Measurements from ENCODE around the gene SIRT4. TPM values are rescaled to one million over a fixed set of nuclear protein-coding genes. Genes with fewer than 3 reads are reported as not detected.

Gene SIRT4
- total RNA-seq, 1 experiment from 2014 or later: 2.1 TPM

- Histone ChIP-seq H2AK5ac (ENCODE audit: insufficient read length, low read length) (no peak overlapping the region), H2BK120ac (ENCODE audit: low read depth, low read length, poor library complexity, severe bottlenecking) (no peak overlapping the region), H3K9me3 (ENCODE audit: control insufficient read depth, low read depth, low read length) (no peaks in the 10 kb centered on the region), H2BK5ac (ENCODE audit: insufficient read length, low read length) (no peak overlapping the region), H3K56ac (ENCODE audit: insufficient read length, low read depth, low read length) (no peak overlapping the region), H4K20me1 (ENCODE audit: control insufficient read depth, insufficient read depth, insufficient read length) (no peaks in the 10 kb centered on the region), H3K4me1 (ENCODE audit: insufficient read depth, low read length) (no peaks in the 10 kb centered on the region), H3T11ph (ENCODE audit: low read length) (no peak overlapping the region), H3K79me1 (ENCODE audit: insufficient read depth, low read depth, low read length, poor library complexity, severe bottlenecking) (no peaks in the 10 kb centered on the region), H3K79me2 (ENCODE audit: insufficient read depth, low read length) (no peaks in the 10 kb centered on the region), H2BK12ac (ENCODE audit: insufficient read length, low read depth, low read length) (no peak overlapping the region), H3K14ac (ENCODE audit: insufficient read depth, low read length) (no peak overlapping the region), H4K8ac (replicated peaks; ENCODE audit: insufficient read length, low read depth, low read length) (no peak overlapping the region), H3K23ac (ENCODE audit: insufficient read length, low read depth, low read length) (no peak overlapping the region), H3K9ac (ENCODE audit: extremely low read depth, insufficient read length, low read length) (no peak overlapping the region), H2BK20ac (ENCODE audit: low read depth, low read length, poor library complexity, severe bottlenecking) (no peak overlapping the region), H4K91ac (ENCODE audit: insufficient read length, low read depth, low read length) (no peak overlapping the region), H3K27ac (ENCODE audit: insufficient read length, low read depth, low read length) (no peak overlapping the region), H3K18ac (ENCODE audit: insufficient read length, low read depth, low read length) (no peak overlapping the region), H2AFZ (ENCODE audit: low read length) (no peak overlapping the region), H2BK15ac (ENCODE audit: low read depth, low read length) (no peak overlapping the region), H3K27me3 (ENCODE audit: insufficient read depth, low read length) (no peaks in the 10 kb centered on the region), H4K5ac (ENCODE audit: insufficient read length, low read depth, low read length) (no peak overlapping the region), H3K23me2 (ENCODE audit: insufficient read length, low read depth, low read length, poor library complexity, severe bottlenecking) (no peaks in the 10 kb centered on the region), H3K4me2 (ENCODE audit: insufficient read depth, insufficient read length, low read length) (no peak overlapping the region), H3K4ac (ENCODE audit: low read depth, low read length) (no peak overlapping the region)
- H3K27ac Mint-ChIP-seq: no peak overlapping the region
- no CpG with 5 or more reads among the region's 6 CpGs for WGBS (ENCODE audit: extremely low coverage, insufficient read length, low lambda C conversion rate)
- no peak for DNase-seq
- H3K9me3 Mint-ChIP-seq: no peaks in the 10 kb centered on the region
- no peak overlapping the region for H3K4me3 Mint-ChIP-seq
- peaks cover 37 to 82% (median 80%) of the 10 kb centered on the region in 3 experiments for H3K36me3 Mint-ChIP-seq (ENCODE audit: insufficient read depth in 1 of 3, low read depth in 3 of 3)
- no peaks in the 10 kb centered on the region for H3K27me3 Mint-ChIP-seq (ENCODE audit: low read depth)
- peaks cover 5 to 11% of the 10 kb centered on the region in 2 experiments for H3K4me1 Mint-ChIP-seq
- no peak for TF ChIP-seq CTCF (conservative IDR thresholded peaks at IDR 0.05)
Measured at GRCh38 chr12:120353136-120353535, 51.0 kb downstream of the SIRT4 start.

All from H9 (cell line).